CD8-positive, alpha-beta memory T cell (primary cell): ENCODE results near the gene EMB. TPM values are rescaled to one million over a fixed set of nuclear protein-coding genes. Genes with fewer than 3 reads are reported as not detected.
"Not testable (repeated sequence)": the region's sequence is repeated elsewhere in the genome, so short reads cannot be mapped to it uniquely, and the experiment has no call there.

ENCODE experiments used
- CTCF ChIA-PET: fragments of 350-600 bp; sonication (Branson Sonifier 250); formaldehyde crosslinking; loops from one replicate; lab custom pipeline; 2021; ENCODE audit warnings: antibody characterized with exemption; lab: Charles Lee
- POLR2A ChIA-PET: fragments of 350-600 bp; sonication (Branson Sonifier 250); formaldehyde crosslinking; loops from one replicate; lab custom pipeline; 2021; ENCODE audit warnings: antibody characterized with exemption; lab: Charles Lee
- DNase-seq, 5 donors: peaks; one replicate each; pipeline versions ENCODE4 v3.0.0 to v3.0.0-alpha.2; 2020 to 2022; ENCODE audit warnings: mixed read lengths in 1 of 5
- H3K27ac ChIP-seq: one replicate; pipeline ENCODE4 v1.7.0; 2013; ENCODE audit warnings: low read depth, mild to moderate bottlenecking, low read length, moderate library complexity
- H3K27me3 ChIP-seq: 2 replicates; pipeline ENCODE4 v1.7.0; 2013; ENCODE audit warnings: low read length, mild to moderate bottlenecking; ENCODE audit not compliant: insufficient read depth, poor library complexity, severe bottlenecking
- H3K36me3 ChIP-seq: 2 replicates; pipeline ENCODE4 v1.7.0; 2013; ENCODE audit warnings: mild to moderate bottlenecking, low read length, moderate library complexity; ENCODE audit not compliant: insufficient read depth
- H3K4me1 ChIP-seq: 2 replicates; pipeline ENCODE4 v1.7.0; 2013; ENCODE audit warnings: mild to moderate bottlenecking, low read length, moderate library complexity; ENCODE audit not compliant: insufficient read depth
- H3K4me3 ChIP-seq: 2 replicates; pipeline ENCODE4 v1.7.0; 2013; ENCODE audit warnings: mild to moderate bottlenecking, low read length
- H3K9me3 ChIP-seq: 2 replicates; pipeline ENCODE4 v1.7.0; 2013; ENCODE audit warnings: mild to moderate bottlenecking, low read length
- H3K27ac Mint-ChIP-seq, 8 donors: one replicate each; pipeline ENCODE4 v1.8.0; 2020 to 2021; ENCODE audit warnings: mixed read lengths in 8 of 8, mild to moderate bottlenecking in 6 of 8, inconsistent platforms in 3 of 8, moderate library complexity in 3 of 8
- H3K27me3 Mint-ChIP-seq, 2 donors: one replicate each; pipeline ENCODE4 v1.8.0; 2020 to 2021; ENCODE audit warnings: mixed read lengths in 2 of 2, mild to moderate bottlenecking in 1 of 2, moderate library complexity in 1 of 2
- H3K36me3 Mint-ChIP-seq, 3 donors: one replicate each; pipeline ENCODE4 v1.8.0; 2020 to 2021; ENCODE audit warnings: mixed read lengths in 3 of 3, inconsistent platforms in 1 of 3, mild to moderate bottlenecking in 1 of 3
- H3K4me1 Mint-ChIP-seq, 3 donors: one replicate each; pipeline ENCODE4 v1.8.0; 2020 to 2021; ENCODE audit warnings: mixed read lengths in 3 of 3, inconsistent platforms in 1 of 3, mild to moderate bottlenecking in 1 of 3
- H3K4me3 Mint-ChIP-seq, 7 donors: one replicate each; pipeline ENCODE4 v1.8.0; 2020 to 2021; ENCODE audit warnings: mixed read lengths in 7 of 7, mild to moderate bottlenecking in 6 of 7, moderate library complexity in 4 of 7, inconsistent platforms in 2 of 7
- H3K9me3 Mint-ChIP-seq, 5 donors: one replicate each; pipeline ENCODE4 v1.8.0; 2020 to 2022; ENCODE audit warnings: mixed read lengths in 5 of 5, mild to moderate bottlenecking in 3 of 5, moderate library complexity in 2 of 5, inconsistent platforms in 1 of 5
- polyA plus RNA-seq: library from polyadenylated mRNA; unstranded; fragments of 300-500 nt; fragmentation: Illumina TruSeq; gene quantifications from one replicate; pipeline ENCODE4 v1.2.3, GENCODE V29; 2021
- total RNA-seq, 2 experiments: library from RNA; stranded (reverse); gene quantifications; one replicate each; pipeline ENCODE4 v1.2.3, GENCODE V29; 2021

The EMB gene
- total and polyA plus RNA-seq, 3 experiments from 2014 or later: 140 to 220 (median 145) TPM

DNA sequence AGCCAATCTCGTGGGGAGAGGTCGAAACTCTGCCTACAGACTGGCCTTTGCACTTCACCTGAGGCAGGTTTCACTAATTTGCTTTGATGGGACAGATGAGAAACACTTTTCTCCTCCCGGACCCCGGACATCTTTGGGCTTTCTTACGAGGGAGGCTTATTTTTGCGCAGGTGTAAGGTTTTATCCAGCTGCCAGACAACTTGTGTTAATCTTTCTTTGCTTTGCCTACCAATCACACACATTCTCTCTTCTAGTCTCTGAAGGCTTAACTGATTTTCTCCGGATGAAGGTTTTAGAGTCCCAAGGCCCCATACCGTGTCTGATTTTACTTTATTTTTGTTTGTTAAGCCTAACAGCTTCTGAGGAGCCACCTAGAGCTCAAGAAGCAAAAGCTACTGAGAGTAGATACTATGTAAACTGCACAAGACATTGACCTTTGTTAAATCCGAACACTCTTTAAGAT lies 436 bp upstream of the EMB start:
- no peaks in the 10 kb centered on the region for H3K27me3 ChIP-seq
- Mint-ChIP-seq H3K27ac (peak overlapping the region; percentile 96 to 98 (median 96)), H3K4me3 (peak overlapping the region; percentile 92 to 100 (median 97)), H3K4me1 (peaks cover 64 to 86% (median 81%) of the 10 kb centered on the region in 3 donors), H3K36me3 (peaks cover 0 to 28% (median 0%) of the 10 kb centered on the region in 3 donors), H3K9me3 (no peaks in the 10 kb centered on the region), H3K27me3 (no peaks in the 10 kb centered on the region)
- H3K9me3 ChIP-seq: no peaks in the 10 kb centered on the region
- no peaks in the 10 kb centered on the region for H3K36me3 ChIP-seq
- peak overlapping the region; percentile 92 for H3K27ac ChIP-seq
- ChIA-PET CTCF (interaction anchor here (0.9 to 2.4 kb wide), 24 partner anchors 9 to 326 kb away, joined by 3 to 15 read pairs (median 4); partner anchors contain the start of gene PARP8), POLR2A (interaction anchor here (0.9 to 2.3 kb wide), 3 partner anchors 48 to 226 kb away, joined by 3 to 26 read pairs (median 7); partner anchors contain the start of gene PARP8)
- peaks cover 51% of the 10 kb centered on the region for H3K4me1 ChIP-seq
- DNase-seq: no peak
- peak overlapping the region; percentile 95 for H3K4me3 ChIP-seq

- Histone ChIP-seq H3K9me3 (no peaks in the 10 kb centered on the region), H3K4me1 (peaks cover 53% of the 10 kb centered on the region), H3K36me3 (no peaks in the 10 kb centered on the region), H3K27ac (peak overlapping the region; percentile 92), H3K4me3 (peak overlapping the region; percentile 95), H3K27me3 (no peaks in the 10 kb centered on the region)
- Mint-ChIP-seq H3K9me3 (no peaks in the 10 kb centered on the region), H3K36me3 (peaks cover 0 to 36% (median 0%) of the 10 kb centered on the region in 3 donors), H3K4me1 (peaks cover 69 to 88% (median 83%) of the 10 kb centered on the region in 3 donors), H3K27ac (peak overlapping the region; percentile 14 to 98 (median 94)), H3K27me3 (no peaks in the 10 kb centered on the region), H3K4me3 (peak overlapping the region; percentile 92 to 100 (median 97))
- POLR2A ChIA-PET: interaction anchor here (0.7 kb wide), 2 partner anchors 20 to 319 kb away, joined by 4 to 7 read pairs; no protein-coding TSS in a partner anchor
- CTCF ChIA-PET: interaction anchor here (1.8 to 2.3 kb wide), 2 partner anchors 9 to 54 kb away, joined by 7 to 8 read pairs; no protein-coding TSS in a partner anchor
- no peak for DNase-seq
Measured at GRCh38 chr5:50439221-50439620, 1.9 kb downstream of the EMB start.

DNA sequence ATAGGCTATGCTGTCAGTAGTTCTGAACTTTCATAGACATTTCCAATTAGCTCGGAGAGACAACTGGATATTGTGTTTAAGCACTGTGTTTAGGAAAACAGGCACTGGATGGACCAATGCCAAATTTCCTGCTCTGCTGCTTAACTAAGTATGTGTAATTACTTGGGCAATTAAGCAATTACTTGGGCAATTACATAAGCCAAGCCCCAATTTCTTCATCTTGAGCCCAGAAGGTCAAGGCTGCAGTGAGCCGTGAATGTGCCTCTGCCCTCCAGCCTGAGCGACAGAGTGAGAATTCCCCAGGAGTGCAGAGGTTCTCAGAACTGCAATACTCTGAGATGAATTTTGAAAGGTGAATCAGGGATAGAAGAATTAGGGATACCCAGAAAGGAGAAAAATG lies 3.0 kb downstream of the EMB start:
- H3K4me1 Mint-ChIP-seq: peaks cover 78 to 89% (median 85%) of the 10 kb centered on the region in 3 donors
- peak overlapping the region; percentile 92 to 100 (median 97) for H3K4me3 Mint-ChIP-seq
- POLR2A ChIA-PET: not testable (repeated sequence)

DNA sequence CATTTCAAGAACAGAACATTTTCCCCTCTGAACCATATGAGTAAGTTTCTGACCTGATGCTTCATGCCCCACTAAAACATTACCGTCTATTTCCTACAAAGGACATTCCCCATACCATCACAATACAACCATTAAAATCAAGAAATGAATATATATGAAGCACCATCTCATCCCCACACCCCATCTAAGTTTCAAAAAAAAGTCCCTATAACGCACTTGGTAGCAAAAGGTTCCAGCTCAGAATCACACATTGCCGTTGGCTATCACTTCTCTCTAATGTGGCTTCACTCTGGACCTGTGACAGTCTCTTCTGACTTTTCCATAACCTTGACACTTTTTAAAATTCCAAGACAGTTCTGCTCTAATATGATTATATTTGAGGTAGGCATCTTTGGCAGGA lies 5.9 kb downstream of the EMB start:
- Mint-ChIP-seq H3K27ac (peak overlapping the region; percentile 55 to 97 (median 77)), H3K4me1 (peaks cover 86 to 97% (median 97%) of the 10 kb centered on the region in 3 donors), H3K9me3 (no peaks in the 10 kb centered on the region), H3K27me3 (no peaks in the 10 kb centered on the region), H3K4me3 (peak overlapping the region; percentile 49 to 76 (median 64)), H3K36me3 (peaks cover 0 to 35% (median 0%) of the 10 kb centered on the region in 3 donors)
- Histone ChIP-seq H3K27me3 (no peaks in the 10 kb centered on the region), H3K36me3 (no peaks in the 10 kb centered on the region), H3K9me3 (no peaks in the 10 kb centered on the region), H3K4me1 (peaks cover 63% of the 10 kb centered on the region), H3K4me3 (no peak overlapping the region), H3K27ac (no peak overlapping the region)
- ChIA-PET CTCF (no interaction called here), POLR2A (no interaction called here)
- no peak for DNase-seq

More for the DNA sequence above, 3.0 kb downstream of the EMB start:
- H3K4me3 ChIP-seq, H3K27me3 Mint-ChIP-seq, CTCF ChIA-PET, H3K9me3 Mint-ChIP-seq, H3K36me3 ChIP-seq, H3K9me3 ChIP-seq, H3K27me3 ChIP-seq, DNase-seq, H3K27ac ChIP-seq: not testable (repeated sequence)
- Mint-ChIP-seq H3K27ac (peak overlapping the region; percentile 47 to 98 (median 82)), H3K36me3 (peaks cover 0 to 38% (median 0%) of the 10 kb centered on the region in 3 donors)
- H3K4me1 ChIP-seq: peaks cover 61% of the 10 kb centered on the region

- CTCF ChIA-PET: interaction anchor here (1.0 to 1.1 kb wide), 2 partner anchors 9 to 14 kb away, joined by 3 to 8 read pairs; no protein-coding TSS in a partner anchor
Measured at GRCh38 chr5:50431133-50431904, 9.8 kb downstream of the EMB start.

DNA sequence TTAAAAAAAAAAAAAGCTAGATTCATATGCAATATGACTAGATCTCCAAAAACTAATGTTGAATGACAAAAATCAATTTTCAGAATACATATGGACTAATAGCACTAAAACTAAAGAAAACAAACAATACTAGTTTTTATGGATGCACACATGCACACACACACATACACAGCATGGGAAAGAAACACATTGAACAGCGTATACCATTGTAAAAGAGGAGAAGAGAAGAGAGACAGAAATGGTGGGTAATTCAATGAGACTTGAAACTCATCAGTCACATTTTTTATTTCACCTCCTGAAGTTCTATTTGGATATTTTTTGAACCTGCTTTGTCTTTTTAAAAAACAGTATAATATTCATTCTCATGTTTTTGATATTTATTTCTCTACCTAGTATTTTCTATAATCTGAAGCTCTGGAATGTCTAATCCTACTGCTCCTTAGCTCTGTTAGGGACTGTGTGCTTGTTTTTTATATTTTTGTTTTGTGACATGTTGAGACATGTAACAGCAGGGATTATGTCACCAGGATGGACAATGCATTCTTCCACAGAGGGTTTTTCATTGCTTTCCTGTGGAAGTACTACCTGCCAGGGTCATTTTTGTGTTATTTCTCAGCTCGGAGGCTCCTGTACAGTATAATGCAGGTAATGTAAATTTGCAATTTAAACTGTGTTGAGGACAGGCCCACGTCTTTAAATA lies 17.8 kb downstream of the EMB start:
- H3K4me1 ChIP-seq: peaks cover 17% of the 10 kb centered on the region
- H3K27ac ChIP-seq, DNase-seq, CTCF ChIA-PET, H3K9me3 ChIP-seq, H3K4me3 Mint-ChIP-seq, H3K27me3 Mint-ChIP-seq, H3K27me3 ChIP-seq, H3K4me3 ChIP-seq, H3K36me3 ChIP-seq, POLR2A ChIA-PET: not testable (repeated sequence)
- H3K4me1 Mint-ChIP-seq: peaks cover 73 to 86% (median 83%) of the 10 kb centered on the region in 3 donors
- H3K27ac Mint-ChIP-seq: peak overlapping the region in 7 of 8 donors; percentile 2 to 91 (median 61)
- peaks cover 25 to 69% (median 33%) of the 10 kb centered on the region in 3 donors for H3K36me3 Mint-ChIP-seq
- peaks cover 0 to 10% (median 0%) of the 10 kb centered on the region in 5 donors for H3K9me3 Mint-ChIP-seq

More at GRCh38 chr5:50431133-50431904, 9.8 kb downstream of the EMB start:
- H3K4me3 ChIP-seq, DNase-seq, H3K27me3 ChIP-seq, POLR2A ChIA-PET, H3K9me3 ChIP-seq, H3K36me3 ChIP-seq, H3K9me3 Mint-ChIP-seq, H3K27ac ChIP-seq, H3K27me3 Mint-ChIP-seq: not testable (repeated sequence)
- Mint-ChIP-seq H3K27ac (peak overlapping the region; percentile 34 to 99 (median 94)), H3K4me1 (peaks cover 83 to 95% (median 94%) of the 10 kb centered on the region in 3 donors), H3K4me3 (peak overlapping the region in 6 of 7 donors; percentile 7 to 63 (median 34)), H3K36me3 (peaks cover 10 to 35% (median 12%) of the 10 kb centered on the region in 3 donors)
- H3K4me1 ChIP-seq: peaks cover 69% of the 10 kb centered on the region

- H3K36me3 ChIP-seq, POLR2A ChIA-PET: not testable (repeated sequence)
Measured at GRCh38 chr5:50421184-50421950, 19.7 kb downstream of the EMB start.

More at GRCh38 chr5:50421184-50421950, 19.7 kb downstream of the EMB start:
- Mint-ChIP-seq H3K9me3 (peaks cover 0 to 10% (median 0%) of the 10 kb centered on the region in 5 donors), H3K27ac (peak overlapping the region in 3 of 8 donors; percentile 12 to 71 (median 69)), H3K36me3 (peaks cover 14 to 58% (median 22%) of the 10 kb centered on the region in 3 donors), H3K4me1 (peaks cover 74 to 89% (median 87%) of the 10 kb centered on the region in 3 donors)
- H3K27ac ChIP-seq, CTCF ChIA-PET, H3K4me3 ChIP-seq, H3K9me3 ChIP-seq, H3K4me3 Mint-ChIP-seq, H3K27me3 ChIP-seq, DNase-seq, H3K27me3 Mint-ChIP-seq: not testable (repeated sequence)
- H3K4me1 ChIP-seq: peaks cover 26% of the 10 kb centered on the region
